C4-2B (cell line): ENCODE measurements around the gene GIMAP1.

ENCODE experiments used
- CTCF ChIP-seq: fragments of 450-650 bp; conservative IDR thresholded peaks from 2 replicates; pipeline ENCODE4 v1.5.1; 2017; ENCODE audit warnings: mild to moderate bottlenecking
- ZFX ChIP-seq: fragments of 450-650 bp; IDR thresholded peaks from 2 replicates; pipeline ENCODE4 v1.6.1; 2017

DNA sequence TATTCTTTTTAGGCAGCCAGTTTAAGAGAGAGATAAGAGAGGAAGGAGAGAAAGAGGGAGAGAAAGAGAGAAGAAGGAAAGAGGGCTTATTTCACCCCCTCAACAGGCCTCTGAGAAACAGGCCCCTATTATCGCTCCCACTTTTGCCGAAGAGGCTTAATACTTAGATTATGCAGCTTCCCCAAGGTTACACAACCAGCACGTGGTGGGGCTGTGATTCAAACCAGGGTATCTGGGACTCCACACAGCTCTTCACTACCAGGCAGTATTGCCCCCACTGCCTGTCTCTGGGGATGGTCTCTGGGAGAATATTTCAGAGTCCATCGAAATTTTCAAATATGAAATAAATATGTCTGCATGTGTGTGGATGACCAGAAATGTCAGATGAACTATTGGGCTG is 3.0 kb downstream of the GIMAP1 start:
- TF ChIP-seq CTCF (no peak), ZFX (no peak)
